Activated naive CD4-positive, alpha-beta T cell treated with anti-CD3 and anti-CD28 coated beads for 36 hours (primary cell): ENCODE data around the gene DVL2. TPM values are rescaled to one million over a fixed set of nuclear protein-coding genes. Genes with fewer than 3 reads are reported as not detected.

ENCODE experiments used
- CTCF ChIA-PET: fragments of 350-600 bp; sonication (Branson Sonifier 250); formaldehyde crosslinking; loops from one replicate; lab custom pipeline; 2021; ENCODE audit warnings: antibody characterized with exemption; lab: Charles Lee
- DNase-seq: peaks from one replicate; pipeline ENCODE4 v3.0.0-alpha.2; 2020
- H3K27ac Mint-ChIP-seq: one replicate; pipeline ENCODE4 v1.8.0; 2021; ENCODE audit warnings: mild to moderate bottlenecking, mixed read lengths
- H3K27me3 Mint-ChIP-seq: one replicate; pipeline ENCODE4 v1.8.0; 2021; ENCODE audit warnings: low read depth, mixed read lengths
- H3K36me3 Mint-ChIP-seq: one replicate; pipeline ENCODE4 v1.8.0; 2021; ENCODE audit warnings: low read depth, mixed read lengths
- H3K4me1 Mint-ChIP-seq: one replicate; pipeline ENCODE4 v1.8.0; 2021; ENCODE audit warnings: low read depth, mixed read lengths
- H3K4me3 Mint-ChIP-seq: one replicate; pipeline ENCODE4 v1.8.0; 2021; ENCODE audit warnings: mild to moderate bottlenecking, moderate library complexity, mixed read lengths
- H3K9me3 Mint-ChIP-seq: one replicate; pipeline ENCODE4 v1.8.0; 2021; ENCODE audit warnings: mixed read lengths
- intact Hi-C: fragments of 100-400 bp; cut with micrococcal nuclease; formaldehyde crosslinking; loops from one replicate; pipeline ENCODE4 v1.15.1; 2023
- total RNA-seq, 2 experiments: library from RNA; stranded (reverse); gene quantifications; one replicate each; pipeline ENCODE4 v1.2.3, GENCODE V29; 2021

The DVL2 gene
- total RNA-seq, 2 experiments from 2014 or later: 26.7 to 29.4 TPM

DNA sequence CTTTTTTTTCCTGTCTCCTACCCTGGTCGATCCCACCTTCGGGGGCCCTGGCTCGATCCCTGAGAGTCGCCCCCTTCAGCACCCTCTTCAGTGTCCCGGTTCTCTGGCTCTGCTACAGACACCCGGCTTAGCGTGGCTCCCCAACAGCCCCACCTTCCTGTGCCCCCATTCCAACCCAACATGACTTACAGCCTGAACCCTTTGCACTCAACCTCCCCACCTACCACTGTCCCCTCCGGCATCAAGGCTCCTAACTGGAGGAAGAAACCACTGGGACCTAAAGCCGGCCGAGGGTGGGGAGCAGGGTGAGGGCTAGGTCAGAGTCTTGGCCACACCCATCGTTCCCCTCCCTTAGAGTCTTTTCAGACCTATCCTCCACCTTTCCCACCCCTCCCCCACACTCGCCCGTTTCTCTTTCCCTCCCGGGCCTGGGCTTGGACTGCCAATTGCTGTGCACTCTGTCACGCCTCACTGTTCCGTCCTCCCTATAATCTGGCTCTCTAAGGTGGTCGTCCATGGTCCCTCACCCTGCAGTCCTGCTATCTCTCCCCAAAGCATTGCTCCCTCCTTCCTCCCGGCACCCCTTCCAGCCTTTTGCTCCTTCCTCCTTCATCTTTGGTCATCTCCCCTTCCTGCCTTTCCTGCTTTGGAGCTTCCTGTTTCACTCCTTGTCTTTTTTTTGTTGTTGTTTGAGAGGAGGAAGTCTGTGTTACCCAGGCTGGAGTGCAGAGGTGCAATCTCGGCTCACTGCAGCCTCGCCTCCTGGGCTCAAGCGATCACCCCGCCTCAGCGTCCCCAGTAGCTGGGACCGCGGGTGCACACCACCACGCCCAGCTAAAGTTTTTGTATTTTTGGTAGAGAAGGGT is 28.9 kb upstream of the DVL2 start:
- Mint-ChIP-seq H3K27me3 (peaks cover 21% of the 10 kb centered on the region), H3K4me1 (peaks cover 25% of the 10 kb centered on the region), H3K36me3 (peaks cover 6% of the 10 kb centered on the region), H3K4me3 (peak overlapping the region; percentile 55), H3K27ac (no peak overlapping the region), H3K9me3 (no peaks in the 10 kb centered on the region)
- intact Hi-C loops: no loop called here
- CTCF ChIA-PET: interaction anchor here (0.6 to 0.9 kb wide), 2 partner anchors 8 to 17 kb away, joined by 3 to 5 read pairs; no protein-coding TSS in a partner anchor
- DNase-seq: peak; percentile 37

GRCh38 chr17:7262192-7262934 is 28.0 kb upstream of the DVL2 start, which contains the start of gene CLDN7:
Gene CLDN7, minus strand, starts transcription at chr17:7262478. Its CDS starts 435 bp downstream, at chr17:7262043.
- Mint-ChIP-seq H3K36me3 (peaks cover 8% of the 10 kb centered on the region), H3K27me3 (peaks cover 21% of the 10 kb centered on the region), H3K4me3 (peak within 1 kb of the TSS; percentile 56), H3K9me3 (no peaks in the 10 kb centered on the region), H3K4me1 (peaks cover 25% of the 10 kb centered on the region), H3K27ac (no peak within 1 kb of the TSS)
- CTCF ChIA-PET: no interaction called here
- intact Hi-C loops: no loop called here
- DNase-seq: no peak

DNA sequence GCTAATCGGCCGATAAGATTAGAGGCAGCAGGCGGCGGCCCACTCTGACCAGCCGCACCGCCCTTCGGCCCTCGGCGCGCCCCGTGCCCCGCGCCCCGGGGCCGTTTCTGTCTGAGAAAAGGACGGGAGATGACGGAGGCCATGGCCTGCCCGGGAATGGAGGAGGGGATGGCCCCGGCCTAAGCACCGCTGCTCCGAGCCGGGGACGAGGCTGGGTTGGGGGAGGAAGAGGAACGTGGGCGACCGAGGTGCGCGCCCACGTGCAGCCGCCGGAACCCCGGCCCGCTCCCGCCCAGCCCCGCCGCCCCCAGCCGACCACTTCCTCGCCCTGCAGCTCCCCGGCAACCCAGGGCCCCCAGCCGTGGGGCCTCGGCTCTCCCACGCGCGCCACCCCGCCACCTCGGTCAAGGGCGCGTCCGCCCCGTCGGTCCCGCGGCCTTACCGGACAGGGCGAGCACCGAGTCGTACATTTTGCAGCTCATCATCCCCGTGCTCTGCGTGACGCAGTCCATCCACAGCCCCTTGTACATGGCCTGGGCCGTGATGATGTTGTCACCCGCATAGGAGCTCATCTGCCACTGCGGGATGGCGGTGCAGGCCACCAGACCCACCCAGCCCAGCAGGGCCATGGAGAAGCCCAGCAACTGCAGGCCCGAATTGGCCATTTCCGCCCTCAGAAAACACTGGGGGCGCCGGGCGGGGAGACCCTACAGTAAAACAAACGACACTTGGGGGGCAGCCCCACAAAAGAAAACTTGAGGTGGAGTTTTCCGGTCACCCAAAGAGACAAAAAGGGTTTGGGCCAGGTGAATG is 27.3 kb upstream of the DVL2 start:
- intact Hi-C loops: no loop called here
- H3K36me3 Mint-ChIP-seq: peaks cover 13% of the 10 kb centered on the region
- H3K4me3 Mint-ChIP-seq: peak overlapping the region; percentile 56
- peaks cover 25% of the 10 kb centered on the region for H3K4me1 Mint-ChIP-seq
- H3K9me3 Mint-ChIP-seq: no peaks in the 10 kb centered on the region
- H3K27me3 Mint-ChIP-seq: peaks cover 21% of the 10 kb centered on the region
- peak; percentile 27 for DNase-seq
- CTCF ChIA-PET: no interaction called here
- no peak overlapping the region for H3K27ac Mint-ChIP-seq

DNA sequence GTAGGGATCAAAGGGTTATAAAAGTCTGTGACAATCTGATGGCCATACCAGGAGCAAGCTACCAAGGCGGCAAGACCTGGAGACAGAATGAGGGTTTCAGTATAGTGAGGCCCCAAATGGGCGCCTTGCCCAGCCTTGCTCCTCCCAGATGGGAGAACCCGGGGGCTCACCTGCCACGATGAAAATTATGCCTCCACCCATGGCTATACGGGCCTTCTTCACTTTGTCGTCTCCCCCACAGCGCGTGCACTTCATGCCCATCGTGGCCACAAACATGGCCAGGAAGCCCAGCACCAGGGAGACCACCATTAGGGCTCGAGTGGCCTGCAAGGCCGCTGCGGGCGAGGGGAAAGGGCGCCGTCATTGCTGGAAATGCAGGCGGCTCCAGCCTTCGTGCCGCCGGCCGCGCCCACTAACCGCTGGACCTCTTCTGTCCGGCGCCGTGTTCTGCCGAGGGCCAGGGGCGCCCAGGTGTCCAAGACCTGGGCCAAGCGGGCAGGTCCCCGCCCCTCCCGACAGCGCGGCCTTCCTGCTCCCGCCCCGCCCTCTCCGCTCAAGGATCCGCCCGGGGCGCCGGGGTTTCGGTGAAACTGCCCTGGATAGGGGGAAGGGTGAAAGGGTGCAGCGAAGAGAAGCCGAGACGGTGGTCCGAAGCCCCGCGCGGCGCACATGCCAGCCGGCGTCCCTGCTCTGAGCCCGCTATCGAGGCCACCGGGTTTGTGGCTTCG is 26.5 kb upstream of the DVL2 start:
- intact Hi-C loops: no loop called here
- CTCF ChIA-PET: no interaction called here
- H3K27me3 Mint-ChIP-seq: peaks cover 21% of the 10 kb centered on the region
- peak overlapping the region; percentile 45 for H3K4me3 Mint-ChIP-seq
- peaks cover 25% of the 10 kb centered on the region for H3K4me1 Mint-ChIP-seq
- H3K36me3 Mint-ChIP-seq: peaks cover 18% of the 10 kb centered on the region
- no peaks in the 10 kb centered on the region for H3K9me3 Mint-ChIP-seq
- H3K27ac Mint-ChIP-seq: no peak overlapping the region
- DNase-seq: no peak

GRCh38 chr17:7260151-7260550 is 25.8 kb upstream of the DVL2 start:
- CTCF ChIA-PET: interaction anchor here (0.7 kb wide), 1 partner anchor 37 kb away, joined by 4 read pairs; no protein-coding TSS in a partner anchor
- no peak for DNase-seq
- Mint-ChIP-seq H3K4me1 (peaks cover 25% of the 10 kb centered on the region), H3K27me3 (peaks cover 21% of the 10 kb centered on the region), H3K9me3 (no peaks in the 10 kb centered on the region), H3K27ac (no peak overlapping the region), H3K4me3 (no peak overlapping the region), H3K36me3 (peaks cover 20% of the 10 kb centered on the region)
- intact Hi-C loops: no loop called here

- peak overlapping the region; percentile 8 for H3K27ac Mint-ChIP-seq
- H3K4me3 Mint-ChIP-seq: no peak overlapping the region
- DNase-seq: no peak
- peaks cover 21% of the 10 kb centered on the region for H3K27me3 Mint-ChIP-seq
- CTCF ChIA-PET: interaction anchor here (0.7 kb wide), 1 partner anchor 38 kb away, joined by 4 read pairs; no protein-coding TSS in a partner anchor
- intact Hi-C loops: no loop called here
- H3K9me3 Mint-ChIP-seq: no peaks in the 10 kb centered on the region
- H3K36me3 Mint-ChIP-seq: peaks cover 24% of the 10 kb centered on the region
- peaks cover 25% of the 10 kb centered on the region for H3K4me1 Mint-ChIP-seq
Measured at GRCh38 chr17:7259555-7259889, 25.2 kb upstream of the DVL2 start.

GRCh38 chr17:7258731-7259554 is 24.6 kb upstream of the DVL2 start:
- H3K4me1 Mint-ChIP-seq: peaks cover 26% of the 10 kb centered on the region
- peaks cover 28% of the 10 kb centered on the region for H3K36me3 Mint-ChIP-seq
- CTCF ChIA-PET: interaction anchor here (0.7 kb wide), 1 partner anchor 38 kb away, joined by 4 read pairs; no protein-coding TSS in a partner anchor
- H3K9me3 Mint-ChIP-seq: no peaks in the 10 kb centered on the region
- peak overlapping the region; percentile 8 for H3K27ac Mint-ChIP-seq
- no peak for DNase-seq
- peaks cover 19% of the 10 kb centered on the region for H3K27me3 Mint-ChIP-seq
- H3K4me3 Mint-ChIP-seq: no peak overlapping the region
- intact Hi-C loops: no loop called here

GRCh38 chr17:7256766-7257456 is 22.6 kb upstream of the DVL2 start:
- intact Hi-C loops: no loop called here
- CTCF ChIA-PET: interaction anchor here (0.6 to 0.9 kb wide), 4 partner anchors 11 to 844 kb away, joined by 3 to 4 read pairs (median 4); partner anchors contain the start of gene TNFSF12
- Mint-ChIP-seq H3K27me3 (peaks cover 2% of the 10 kb centered on the region), H3K4me1 (peaks cover 20% of the 10 kb centered on the region), H3K4me3 (no peak overlapping the region), H3K9me3 (no peaks in the 10 kb centered on the region), H3K36me3 (peaks cover 29% of the 10 kb centered on the region), H3K27ac (no peak overlapping the region)
- DNase-seq: no peak

DNA sequence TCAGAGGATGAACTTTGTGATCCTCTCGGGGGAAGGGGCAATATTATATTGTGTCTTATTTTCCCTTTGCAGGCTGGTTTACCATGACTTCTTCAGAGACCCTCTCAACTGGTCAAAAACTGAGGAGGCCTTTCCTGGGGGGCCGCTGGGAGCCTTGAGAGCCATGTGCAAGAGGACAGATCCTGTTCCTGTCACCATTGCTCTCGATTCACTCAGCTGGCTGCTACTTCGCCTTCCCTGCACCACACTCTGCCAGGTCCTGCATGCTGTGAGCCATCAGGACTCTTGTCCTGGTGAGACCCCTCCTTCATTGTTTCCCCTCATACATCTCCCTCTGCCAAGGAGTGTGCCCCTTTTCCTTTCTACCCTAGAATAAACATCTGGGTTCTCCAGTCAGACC is 20.2 kb upstream of the DVL2 start:
- Mint-ChIP-seq H3K9me3 (no peaks in the 10 kb centered on the region), H3K36me3 (peaks cover 29% of the 10 kb centered on the region), H3K27me3 (no peaks in the 10 kb centered on the region), H3K4me3 (no peak overlapping the region), H3K4me1 (peaks cover 27% of the 10 kb centered on the region), H3K27ac (no peak overlapping the region)
- CTCF ChIA-PET: no interaction called here
- intact Hi-C loops: loop anchor here (5.0 kb wide), 2 partner anchors 433 to 588 kb away; partner anchors contain the start of genes TP53 and WRAP53
- no peak for DNase-seq

- no peak for DNase-seq
- CTCF ChIA-PET: no interaction called here
- no peaks in the 10 kb centered on the region for H3K27me3 Mint-ChIP-seq
- peak overlapping the region; percentile 86 for H3K4me3 Mint-ChIP-seq
- H3K36me3 Mint-ChIP-seq: peaks cover 27% of the 10 kb centered on the region
- peaks cover 34% of the 10 kb centered on the region for H3K4me1 Mint-ChIP-seq
- no peaks in the 10 kb centered on the region for H3K9me3 Mint-ChIP-seq
- peak overlapping the region; percentile 99 for H3K27ac Mint-ChIP-seq
- intact Hi-C loops: loop anchor here (2.0 to 5.0 kb wide), 3 partner anchors 320 to 589 kb away; partner anchors contain the start of genes TP53 and WRAP53
Measured at GRCh38 chr17:7253082-7253481, 18.8 kb upstream of the DVL2 start.
